Stimulated activated CD8-positive, alpha-beta memory T cell treated with anti-CD3 and anti-CD28 coated beads, Interleukin-12 subunit alpha, Interleukin-12 subunit beta, amount 100 ng/mL, for 1 hour (primary cell): ENCODE measurements around the gene FHIT.
"Not testable (repeated sequence)": the region's sequence is repeated elsewhere in the genome, so short reads cannot be mapped to it uniquely, and the experiment has no call there.

Experiments
- DNase-seq: peaks from one replicate; pipeline ENCODE4 v3.0.0-alpha.2; 2020; ENCODE audit warnings: low read depth

The FHIT gene

GRCh38 chr3:60989626-60990441, 261.4 kb downstream of the FHIT start:
- DNase-seq = no peak

GRCh38 chr3:60987191-60987590, 264.1 kb downstream of the FHIT start:
- DNase-seq = not testable (repeated sequence)

- DNase-seq = no peak
Measured at GRCh38 chr3:60986552-60986951, 264.7 kb downstream of the FHIT start.

- no peak for DNase-seq
Measured at GRCh38 chr3:60983906-60984305, 267.3 kb downstream of the FHIT start.

GRCh38 chr3:60980342-60980692, 270.9 kb downstream of the FHIT start:
- DNase-seq = no peak

- no peak for DNase-seq
Measured at GRCh38 chr3:60979461-60980341, 271.6 kb downstream of the FHIT start.

- no peak for DNase-seq
Measured at GRCh38 chr3:60973321-60973720, 277.9 kb downstream of the FHIT start.

GRCh38 chr3:60972599-60972998, 278.7 kb downstream of the FHIT start:
- no peak for DNase-seq

- DNase-seq = no peak
Measured at GRCh38 chr3:60970850-60971249, 280.4 kb downstream of the FHIT start.

- DNase-seq = no peak
Measured at GRCh38 chr3:60967141-60967540, 284.1 kb downstream of the FHIT start.

GRCh38 chr3:60957541-60957940, 293.7 kb downstream of the FHIT start:
- DNase-seq = no peak

- no peak for DNase-seq
Measured at GRCh38 chr3:60956729-60957128, 294.5 kb downstream of the FHIT start.

GRCh38 chr3:60955034-60955433, 296.2 kb downstream of the FHIT start:
- no peak for DNase-seq

- DNase-seq = no peak
Measured at GRCh38 chr3:60954048-60954447, 297.2 kb downstream of the FHIT start.

GRCh38 chr3:60953351-60953750, 297.9 kb downstream of the FHIT start:
- no peak for DNase-seq

- DNase-seq = no peak
Measured at GRCh38 chr3:60952055-60952454, 299.2 kb downstream of the FHIT start.

- no peak for DNase-seq
Measured at GRCh38 chr3:60949146-60949545, 302.1 kb downstream of the FHIT start.

- no peak for DNase-seq
Measured at GRCh38 chr3:60948488-60948887, 302.8 kb downstream of the FHIT start.

GRCh38 chr3:60935709-60936108, 315.5 kb downstream of the FHIT start:
- no peak for DNase-seq

- no peak for DNase-seq
Measured at GRCh38 chr3:60933824-60934223, 317.4 kb downstream of the FHIT start.

GRCh38 chr3:60932643-60933042, 318.6 kb downstream of the FHIT start:
- no peak for DNase-seq

- no peak for DNase-seq
Measured at GRCh38 chr3:60932170-60932569, 319.1 kb downstream of the FHIT start.

- no peak for DNase-seq
Measured at GRCh38 chr3:60931452-60931851, 319.8 kb downstream of the FHIT start.
